ENCODE data around the gene CYFIP1.
"Not testable (repeated sequence)": the region's sequence is repeated elsewhere in the genome, so short reads cannot be mapped to it uniquely, and the experiment has no call there.

Gene CYFIP1

GRCh38 chr15:22992024-22992326 is 11.8 kb upstream of the CYFIP1 start:
- no peak overlapping the region for H3K4me2 ChIP-seq
- H3K27ac ChIP-seq: no peak overlapping the region

GRCh38 chr15:22989576-22990477 is 9.7 kb upstream of the CYFIP1 start:
- TF ChIP-seq, protein P1, sequence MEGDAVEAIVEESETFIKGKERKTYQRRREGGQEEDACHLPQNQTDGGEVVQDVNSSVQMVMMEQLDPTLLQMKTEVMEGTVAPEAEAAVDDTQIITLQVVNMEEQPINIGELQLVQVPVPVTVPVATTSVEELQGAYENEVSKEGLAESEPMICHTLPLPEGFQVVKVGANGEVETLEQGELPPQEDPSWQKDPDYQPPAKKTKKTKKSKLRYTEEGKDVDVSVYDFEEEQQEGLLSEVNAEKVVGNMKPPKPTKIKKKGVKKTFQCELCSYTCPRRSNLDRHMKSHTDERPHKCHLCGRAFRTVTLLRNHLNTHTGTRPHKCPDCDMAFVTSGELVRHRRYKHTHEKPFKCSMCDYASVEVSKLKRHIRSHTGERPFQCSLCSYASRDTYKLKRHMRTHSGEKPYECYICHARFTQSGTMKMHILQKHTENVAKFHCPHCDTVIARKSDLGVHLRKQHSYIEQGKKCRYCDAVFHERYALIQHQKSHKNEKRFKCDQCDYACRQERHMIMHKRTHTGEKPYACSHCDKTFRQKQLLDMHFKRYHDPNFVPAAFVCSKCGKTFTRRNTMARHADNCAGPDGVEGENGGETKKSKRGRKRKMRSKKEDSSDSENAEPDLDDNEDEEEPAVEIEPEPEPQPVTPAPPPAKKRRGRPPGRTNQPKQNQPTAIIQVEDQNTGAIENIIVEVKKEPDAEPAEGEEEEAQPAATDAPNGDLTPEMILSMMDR (conservative IDR thresholded peaks at IDR 0.05; ENCODE audit: low read depth, low read length): no peak
- Histone ChIP-seq H3K27me3 (ENCODE audit: insufficient read depth, low read depth) (no peaks in the 10 kb centered on the region), H3K4me3 (IDR thresholded peaks at IDR 0.05; ENCODE audit: insufficient read depth, low read depth, low read length) (no peak overlapping the region), H3K36me3 (ENCODE audit: insufficient read depth) (no peaks in the 10 kb centered on the region), H3K4me1 (ENCODE audit: low read depth, poor library complexity, severe bottlenecking) (no peaks in the 10 kb centered on the region), H2AFZ (ENCODE audit: low read depth) (no peak overlapping the region), H3K27ac (no peak overlapping the region), H3K4me2 (no peak overlapping the region), H4K20me1 (ENCODE audit: insufficient read depth) (no peaks in the 10 kb centered on the region), H3K79me2 (ENCODE audit: insufficient read depth, low read depth) (no peaks in the 10 kb centered on the region), H3K9ac (no peak overlapping the region)

More at GRCh38 chr15:22992024-22992326, 11.8 kb upstream of the CYFIP1 start:
- TF ChIP-seq, protein P1 (conservative IDR thresholded peaks at IDR 0.05; ENCODE audit: low read depth, low read length): no peak
- Histone ChIP-seq H4K20me1 (ENCODE audit: insufficient read depth) (no peaks in the 10 kb centered on the region), H3K79me2 (ENCODE audit: insufficient read depth, low read depth) (no peaks in the 10 kb centered on the region), H2AFZ (ENCODE audit: low read depth) (no peak overlapping the region), H3K9ac (no peak overlapping the region), H3K27me3 (ENCODE audit: insufficient read depth, low read depth) (no peaks in the 10 kb centered on the region), H3K36me3 (ENCODE audit: insufficient read depth) (no peaks in the 10 kb centered on the region), H3K4me3 (IDR thresholded peaks at IDR 0.05; ENCODE audit: insufficient read depth, low read depth, low read length) (no peak overlapping the region), H3K4me1 (ENCODE audit: low read depth, poor library complexity, severe bottlenecking) (no peaks in the 10 kb centered on the region)

DNA sequence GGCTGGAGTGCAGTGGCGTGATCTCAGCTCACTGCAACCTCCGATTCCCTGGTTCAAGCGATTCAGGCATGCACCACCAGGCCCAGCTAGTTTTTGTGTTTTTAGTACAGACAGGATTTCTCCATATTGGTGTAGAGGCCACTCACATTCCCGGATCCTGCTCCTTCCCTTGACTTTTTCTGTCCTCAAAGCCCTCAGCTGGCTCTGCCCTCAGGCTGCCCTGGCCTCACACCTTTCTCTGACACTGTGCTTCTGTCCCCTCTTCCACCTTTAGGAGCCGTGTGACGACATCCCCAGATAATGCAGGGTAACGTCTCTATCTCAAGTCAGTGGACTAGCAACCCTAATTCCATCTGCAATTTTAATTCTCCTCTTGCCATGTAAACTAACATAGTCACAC is 8.6 kb upstream of the CYFIP1 start:
- no peak overlapping the region for H3K27ac ChIP-seq
- no peaks in the 10 kb centered on the region for H3K4me1 ChIP-seq (ENCODE audit: low read depth, poor library complexity, severe bottlenecking)
- no peaks in the 10 kb centered on the region for H3K27me3 ChIP-seq (ENCODE audit: insufficient read depth, low read depth)
- no peak overlapping the region for H3K9ac ChIP-seq
- H3K4me3 ChIP-seq (IDR thresholded peaks at IDR 0.05; ENCODE audit: insufficient read depth, low read depth, low read length): no peak overlapping the region
- TF ChIP-seq, protein P1 (conservative IDR thresholded peaks at IDR 0.05; ENCODE audit: low read depth, low read length): no peak
- H3K36me3 ChIP-seq (ENCODE audit: insufficient read depth): no peaks in the 10 kb centered on the region
- no peak overlapping the region for H2AFZ ChIP-seq (ENCODE audit: low read depth)
- no peak overlapping the region for H3K4me2 ChIP-seq
- no peaks in the 10 kb centered on the region for H4K20me1 ChIP-seq (ENCODE audit: insufficient read depth)
- no peaks in the 10 kb centered on the region for H3K79me2 ChIP-seq (ENCODE audit: insufficient read depth, low read depth)

DNA sequence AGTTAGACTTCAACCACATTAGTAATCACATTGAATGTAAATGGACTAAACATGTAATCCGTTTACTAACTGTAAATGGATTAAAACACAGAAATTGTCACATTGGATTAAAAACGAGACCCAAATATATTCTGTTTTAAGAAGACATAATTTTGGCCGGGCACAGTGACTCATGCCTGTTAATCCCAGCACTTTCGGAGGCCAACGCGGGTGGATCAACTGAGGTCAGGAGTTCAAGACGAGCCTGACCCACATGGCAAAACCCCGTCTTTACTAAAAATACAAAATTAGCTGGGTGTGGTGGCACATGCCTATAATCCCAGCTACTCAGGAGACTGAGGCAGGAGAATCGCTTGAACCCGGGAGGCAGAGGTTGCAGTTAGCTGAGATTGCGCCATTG is 1.8 kb upstream of the CYFIP1 start:
- not testable (repeated sequence) for H3K4me3 ChIP-seq (IDR thresholded peaks at IDR 0.05; ENCODE audit: insufficient read depth, low read depth, low read length); H3K4me2 ChIP-seq; H2AFZ ChIP-seq (ENCODE audit: low read depth); H3K4me1 ChIP-seq (ENCODE audit: low read depth, poor library complexity, severe bottlenecking); H3K9ac ChIP-seq; H4K20me1 ChIP-seq (ENCODE audit: insufficient read depth); H3K27ac ChIP-seq; H3K27me3 ChIP-seq (ENCODE audit: insufficient read depth, low read depth); H3K36me3 ChIP-seq (ENCODE audit: insufficient read depth)
- H3K79me2 ChIP-seq (ENCODE audit: insufficient read depth, low read depth): peaks cover 21% of the 10 kb centered on the region; the same call in 1 of the 2 replicates

Data from KMS-11 (cell line).